NOMO-1 (cell line): Measurements from ENCODE around the gene SLC24A4.
A peak's percentile ranks its signal among the peaks of the same experiment; 100 is the strongest.

ENCODE experiments used
- DNase-seq, 2 experiments: peaks; one replicate each; lab custom pipeline; 2025; ENCODE audit not compliant: unreplicated experiment in 2 of 2; lab: John Stamatoyannopoulos, UW

Gene SLC24A4

DNA sequence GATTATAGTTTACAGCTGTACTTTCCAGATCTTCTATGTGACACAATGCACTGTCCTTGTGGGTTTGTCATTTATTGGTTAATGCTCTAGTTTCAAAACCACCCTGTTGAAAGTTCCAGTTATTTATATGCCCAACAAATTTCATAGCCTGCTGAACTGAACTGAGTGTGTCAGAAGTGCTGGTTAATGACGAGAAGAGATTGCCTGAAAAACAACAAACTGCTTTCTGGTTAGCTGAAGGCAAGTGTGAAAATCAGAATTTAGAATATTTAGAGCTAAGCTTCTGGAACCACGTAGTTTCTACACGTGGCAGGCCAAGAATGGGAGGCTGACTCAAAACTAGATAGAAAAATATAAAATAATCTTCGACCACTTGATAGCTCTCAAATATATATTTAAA, 171.5 kb downstream of the SLC24A4 start:
- peak; percentile 51 to 86 for DNase-seq

DNA sequence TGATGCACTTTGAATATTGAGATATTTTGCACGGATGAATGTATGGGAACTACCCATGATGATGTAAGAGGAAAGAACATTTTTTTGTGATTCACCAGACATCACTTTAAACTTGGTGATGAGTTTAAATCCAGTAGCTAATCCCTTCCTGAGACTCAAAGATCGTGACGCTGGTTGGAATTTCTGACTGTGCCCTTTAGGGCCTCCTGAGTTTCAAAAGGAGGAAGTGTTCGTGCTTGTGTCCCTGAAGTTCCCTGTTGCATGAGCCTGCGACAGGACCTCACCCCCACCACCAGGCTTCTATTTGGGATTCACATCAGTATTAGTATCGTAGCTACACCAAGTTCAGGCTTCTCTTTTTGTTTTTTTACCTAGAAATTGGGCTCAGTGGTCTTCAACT, 172.1 kb downstream of the SLC24A4 start:
- peak; percentile 42 to 56 for DNase-seq

DNA sequence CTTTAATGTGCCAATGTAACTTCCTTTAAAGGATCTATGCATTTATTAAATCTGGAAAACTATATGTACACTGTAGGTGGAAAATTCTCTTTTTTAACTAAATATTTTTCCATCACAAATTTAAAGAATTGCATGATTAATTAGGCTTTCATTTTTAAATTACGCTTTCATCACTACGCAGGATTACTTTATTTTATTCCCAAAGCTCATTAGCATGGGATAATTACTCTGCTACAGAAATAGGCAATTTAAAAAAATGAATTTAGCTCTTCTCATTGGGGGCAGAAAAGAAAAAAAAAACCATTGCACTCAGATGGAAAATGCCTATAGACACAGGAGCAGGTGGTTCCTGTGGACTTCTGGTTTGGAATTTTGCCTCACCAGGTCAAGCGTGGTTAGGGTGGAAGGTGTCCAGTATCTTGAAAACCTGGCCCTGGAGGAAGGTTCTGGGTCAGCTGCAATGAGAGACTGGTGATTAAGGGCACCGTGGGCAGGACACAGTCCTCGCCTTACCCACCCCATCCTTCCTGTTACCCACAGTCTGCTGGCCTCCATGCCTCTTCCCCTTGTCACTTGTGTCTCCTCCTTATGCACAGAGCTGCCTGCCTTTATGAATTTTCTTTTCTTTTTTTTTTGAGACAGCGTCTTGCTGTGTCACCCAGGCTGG, 173.4 kb downstream of the SLC24A4 start:
- DNase-seq: no peak

DNA sequence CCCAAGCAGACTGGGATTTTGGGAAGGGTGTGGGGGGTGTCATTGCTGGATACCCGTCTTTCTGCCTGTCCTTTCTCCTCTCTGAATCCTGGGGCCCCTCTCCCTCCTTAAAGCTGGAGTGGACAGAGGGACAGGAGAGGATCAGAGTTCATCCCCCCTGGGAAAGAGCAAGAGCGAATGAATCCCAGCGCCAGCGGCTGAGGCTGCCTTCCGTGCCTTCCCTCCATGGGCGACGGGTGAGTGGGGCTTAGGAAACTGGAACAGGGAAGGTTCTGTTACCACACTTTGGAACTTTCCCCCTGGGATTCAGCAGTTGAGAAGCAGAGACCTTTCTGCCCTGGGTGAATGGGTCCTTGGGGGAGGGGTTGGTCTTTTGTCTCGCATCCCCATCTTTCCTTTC, 174.4 kb downstream of the SLC24A4 start:
- no peak for DNase-seq

DNA sequence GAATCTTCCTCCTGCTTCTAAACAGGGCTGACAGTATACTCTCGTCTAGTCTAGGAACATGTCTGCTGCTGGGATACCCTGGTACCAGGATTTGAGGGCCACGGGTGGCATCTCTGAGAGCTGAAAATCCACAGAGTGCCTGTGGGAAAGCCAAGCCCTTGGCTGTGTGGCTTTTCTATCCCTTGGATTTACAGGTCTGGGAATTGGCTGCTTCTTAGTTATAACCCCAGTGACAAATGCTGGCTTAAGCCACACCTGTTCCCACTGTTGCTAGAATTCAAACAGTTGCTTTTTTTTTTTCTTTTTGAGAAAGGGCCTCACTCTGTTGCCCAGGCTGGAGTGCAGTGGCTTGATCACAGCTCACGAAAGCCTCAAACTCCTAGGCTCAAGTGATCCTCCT, 176.3 kb downstream of the SLC24A4 start:
- DNase-seq: no peak

DNA sequence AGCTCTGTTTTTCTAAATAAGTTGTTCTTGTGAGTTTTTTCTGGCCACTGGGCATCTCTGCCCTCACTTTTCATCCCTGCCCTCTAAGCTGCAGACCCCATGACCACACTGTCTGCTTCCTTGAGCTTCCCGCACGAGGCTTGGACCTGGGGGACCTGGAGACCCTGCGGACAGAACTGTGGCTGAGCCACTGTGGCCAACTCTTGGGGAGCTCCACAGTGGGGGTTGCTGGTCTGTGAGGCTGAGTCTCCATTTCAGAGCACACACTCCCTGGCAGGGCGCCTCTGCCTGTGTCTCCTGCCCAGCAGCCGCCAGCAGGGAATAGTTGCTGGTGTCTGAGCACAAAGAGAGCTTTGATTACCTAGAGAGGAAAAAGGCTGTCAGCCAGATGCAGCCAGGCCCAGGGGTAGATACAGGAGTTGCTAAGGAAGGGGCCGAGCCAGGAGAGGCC, 177.6 kb downstream of the SLC24A4 start:
- no peak for DNase-seq

DNA sequence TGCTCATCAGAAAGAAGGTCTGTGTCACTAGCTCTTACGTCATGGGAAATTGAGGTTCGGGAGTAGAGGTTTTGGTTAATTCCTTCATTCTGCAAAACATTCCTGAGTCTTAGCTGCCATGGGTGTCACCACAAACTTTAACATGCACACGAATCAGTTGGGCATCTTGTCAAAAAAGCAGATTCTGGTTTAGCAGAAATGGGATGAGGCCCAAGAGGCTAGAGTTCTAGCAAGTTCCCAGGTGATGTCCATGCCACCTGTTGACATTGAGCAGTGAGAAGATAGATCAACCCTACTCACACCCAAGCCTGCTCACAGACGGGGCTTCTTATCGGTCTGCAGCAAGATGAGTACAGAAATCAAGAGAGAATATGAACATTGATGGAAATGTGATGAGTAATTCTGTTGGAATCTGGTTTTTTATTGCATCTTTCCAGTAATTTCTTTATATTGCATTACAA, 179.0 kb downstream of the SLC24A4 start:
- DNase-seq: no peak

DNA sequence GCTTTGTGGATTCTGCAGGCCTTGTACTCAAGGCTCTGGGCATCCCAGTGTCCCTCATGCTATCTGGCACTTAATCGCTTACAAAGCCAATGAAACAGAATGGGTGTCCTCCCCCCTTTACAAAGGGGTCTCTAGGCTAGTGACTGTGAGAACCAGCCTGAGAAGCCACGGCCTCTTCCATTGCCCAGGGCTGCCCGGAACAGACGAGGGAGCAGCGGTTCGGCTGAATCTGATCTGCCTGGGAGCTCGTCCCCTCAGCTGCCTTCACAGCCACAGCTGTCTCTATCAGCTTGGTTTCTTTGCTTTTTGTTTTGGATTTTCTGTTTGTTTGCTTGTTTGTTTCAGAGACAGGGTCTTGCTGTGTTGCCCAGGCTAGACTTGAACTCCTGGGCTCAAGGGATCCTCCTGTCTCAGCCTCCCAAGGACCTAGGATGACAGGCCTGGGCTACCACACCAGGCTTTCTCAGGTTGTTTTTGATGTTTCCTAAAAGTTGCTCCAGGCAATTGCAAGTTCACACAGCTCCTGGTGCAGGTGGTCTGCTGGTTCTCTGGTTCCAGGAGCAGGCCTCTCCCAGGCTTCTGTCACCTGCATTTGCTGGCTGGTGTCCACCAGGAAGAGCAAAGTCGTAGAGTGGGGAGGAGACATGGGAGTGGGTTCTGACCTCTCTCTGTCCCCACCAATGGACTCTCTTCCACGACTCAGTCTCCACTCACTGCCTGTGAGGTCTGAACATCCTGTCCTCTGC, 179.7 kb downstream of the SLC24A4 start:
- no peak for DNase-seq

DNA sequence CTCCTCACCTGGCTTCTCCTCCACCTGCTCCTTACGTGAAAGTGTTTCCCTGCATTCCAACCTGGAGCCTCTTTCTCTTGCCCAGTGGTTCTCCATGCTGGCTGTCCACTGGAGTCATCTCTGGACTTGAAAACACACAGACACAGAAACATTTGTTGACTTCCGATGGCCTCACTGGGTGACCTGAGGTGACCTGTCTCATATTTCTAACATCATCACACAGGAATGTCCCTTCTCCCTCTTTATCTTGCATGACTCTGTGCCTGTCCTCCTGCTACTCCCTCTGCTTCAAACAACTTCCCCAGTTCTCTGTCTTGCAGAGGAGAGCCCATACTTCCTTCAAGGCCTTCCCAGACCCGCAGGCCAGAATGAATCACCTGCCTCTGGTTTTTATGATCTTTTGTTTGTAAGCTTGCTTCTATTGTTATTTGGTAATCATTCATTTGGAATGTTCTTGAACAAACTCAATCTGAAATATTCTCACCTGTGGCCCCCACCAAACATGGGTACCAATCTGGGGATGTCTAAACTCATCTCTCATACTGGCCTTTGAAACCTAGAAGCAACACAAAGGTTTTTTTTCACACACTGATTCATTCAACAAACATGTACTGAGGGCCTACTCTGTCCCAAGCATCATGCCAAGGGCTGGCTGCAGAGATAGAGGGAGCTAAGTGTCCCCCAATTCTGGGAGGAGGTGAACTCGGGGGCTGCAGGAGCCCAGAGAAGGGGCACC, 181.0 kb downstream of the SLC24A4 start:
- DNase-seq: no peak

DNA sequence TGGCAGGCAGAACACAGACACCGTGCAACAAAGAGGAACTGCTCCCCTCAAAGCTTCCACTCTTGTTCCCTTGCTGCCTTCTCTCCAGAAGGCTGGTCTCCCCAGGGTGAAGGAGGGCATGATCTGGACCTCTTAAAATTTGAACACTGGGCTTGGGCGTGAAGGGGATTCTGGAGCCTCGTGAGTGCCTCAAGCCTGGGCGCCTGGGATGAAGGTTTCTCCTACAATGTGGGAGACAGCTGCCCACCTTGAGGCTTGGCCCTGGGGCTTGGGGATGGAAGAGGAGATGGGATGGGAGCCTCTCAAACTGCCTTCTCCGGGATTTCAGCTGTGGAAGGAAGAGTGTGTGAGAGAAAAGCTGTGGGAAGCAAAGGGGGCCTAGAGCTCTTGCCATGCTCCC, 182.9 kb downstream of the SLC24A4 start:
- no peak for DNase-seq

DNA sequence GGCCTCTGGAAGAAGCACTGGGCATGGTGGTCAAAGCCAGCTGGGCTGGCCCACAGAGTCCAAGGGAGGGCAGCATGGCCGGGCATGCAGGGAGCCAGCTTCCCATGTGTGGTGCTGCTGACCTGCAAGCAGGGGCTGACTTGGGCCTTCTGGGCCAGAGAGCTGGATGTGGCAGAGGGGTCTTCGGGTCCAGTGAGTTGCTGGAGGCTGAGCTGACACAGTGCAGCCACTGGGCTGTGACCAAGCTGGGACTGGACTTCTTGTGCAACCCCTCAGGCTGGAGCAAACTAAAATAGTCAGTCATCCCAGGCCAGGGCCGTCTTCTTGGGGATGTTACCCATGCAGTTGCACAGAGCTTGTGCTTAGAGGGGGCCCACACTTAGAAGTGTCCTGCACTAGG, 183.3 kb downstream of the SLC24A4 start:
- DNase-seq: no peak

DNA sequence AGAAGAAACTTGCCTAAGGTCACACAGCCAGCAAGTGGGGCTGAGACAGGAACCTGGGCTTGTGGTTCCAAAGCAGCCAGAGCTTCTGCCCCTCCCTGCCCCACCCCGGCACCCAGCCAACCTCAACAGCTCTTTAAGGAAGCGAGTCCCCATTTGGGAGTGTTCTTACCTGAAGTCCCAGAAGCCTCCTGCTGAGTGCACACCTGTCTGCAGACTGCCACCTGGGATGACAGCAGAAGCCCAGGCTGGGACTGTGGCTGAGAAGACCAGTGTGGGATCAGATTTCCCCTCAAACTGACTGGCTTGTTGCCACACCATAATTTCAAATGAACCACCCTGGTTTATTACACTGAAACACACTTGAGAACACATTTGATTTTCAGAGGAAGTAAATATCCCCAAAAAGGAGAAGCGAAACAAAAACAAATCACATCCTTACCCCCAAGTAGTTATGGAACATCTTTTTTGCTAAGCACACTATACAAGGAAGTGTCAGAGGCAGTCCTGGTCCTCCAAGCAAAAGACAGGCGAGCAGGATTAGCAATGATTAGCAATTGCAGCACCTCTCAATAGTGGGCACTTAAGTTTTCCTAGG, 184.3 kb downstream of the SLC24A4 start:
- peak; percentile 84 to 96 for DNase-seq

DNA sequence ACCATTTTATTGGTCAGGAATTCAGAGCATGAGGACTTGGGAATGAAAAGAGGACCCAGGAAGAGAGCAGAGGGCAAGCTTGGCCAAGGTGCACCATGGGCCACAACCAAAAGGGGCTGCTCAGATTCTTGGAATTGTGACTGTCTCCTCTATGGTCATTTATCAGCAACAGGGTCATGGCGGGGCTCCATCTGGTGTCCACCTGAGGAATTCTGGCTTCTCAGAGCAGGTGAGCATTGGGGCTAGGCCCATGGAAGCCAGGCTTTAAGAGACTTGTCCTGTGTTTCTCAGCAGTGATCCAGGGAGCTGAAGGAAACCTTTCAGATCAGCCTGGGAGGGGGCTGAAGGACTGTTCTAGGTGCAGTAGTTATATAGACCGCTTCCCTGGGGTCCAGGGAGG, 188.0 kb downstream of the SLC24A4 start:
- DNase-seq: no peak

DNA sequence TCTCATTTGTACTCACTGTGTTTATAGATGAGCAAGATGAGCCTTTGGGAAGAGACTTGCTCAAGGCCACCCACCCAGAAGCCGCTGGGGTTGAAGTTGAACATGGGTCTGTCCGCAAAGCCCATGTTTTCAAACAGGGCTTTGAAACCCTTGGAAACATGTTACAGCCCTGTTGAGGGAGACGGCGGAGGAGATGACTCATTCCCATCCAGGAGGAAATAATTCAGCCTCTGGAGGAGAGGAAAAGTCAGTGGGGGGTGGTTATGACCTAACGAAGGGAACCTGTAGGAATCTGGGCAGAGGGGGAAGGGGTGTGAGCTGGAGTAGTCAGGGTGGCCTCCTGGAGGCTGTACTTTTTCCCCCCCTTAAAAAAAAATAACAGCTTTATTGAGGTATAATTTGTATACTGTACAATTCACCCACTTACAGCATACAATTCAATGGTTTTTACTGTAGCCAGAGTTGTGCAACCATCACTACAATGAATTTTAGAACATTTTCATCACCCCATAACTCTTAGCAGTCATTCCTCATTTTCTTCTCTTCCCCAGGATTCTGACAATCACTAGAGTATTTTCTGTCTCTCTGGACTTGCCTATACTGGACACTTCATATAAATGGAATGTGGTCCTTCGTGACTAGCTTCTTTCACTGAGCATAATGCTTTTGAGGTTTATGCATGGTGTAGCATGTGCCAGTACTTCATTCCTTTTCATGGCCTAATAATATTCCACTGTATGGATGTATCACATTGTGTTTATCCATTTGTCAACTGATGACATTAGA, 188.7 kb downstream of the SLC24A4 start:
- DNase-seq: no peak

DNA sequence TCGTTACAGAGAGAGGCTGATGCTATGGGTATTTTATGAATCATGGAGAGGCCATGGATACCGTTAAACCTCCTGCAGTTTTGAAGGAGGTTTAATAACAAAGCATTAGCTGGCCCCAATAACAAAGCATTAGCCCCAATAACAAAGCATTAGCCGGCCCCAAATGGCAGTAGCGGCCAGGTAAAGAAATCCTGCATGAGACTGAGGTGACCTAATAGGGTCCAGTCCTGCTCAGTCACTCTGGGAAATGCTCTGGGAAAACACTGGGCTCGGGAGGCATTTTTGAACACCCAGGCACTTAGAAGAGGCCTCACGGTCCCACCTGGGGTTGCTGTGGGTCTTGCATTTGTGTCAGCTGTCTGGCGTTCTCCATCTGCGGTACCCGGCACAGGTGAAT, 189.8 kb downstream of the SLC24A4 start:
- no peak for DNase-seq

DNA sequence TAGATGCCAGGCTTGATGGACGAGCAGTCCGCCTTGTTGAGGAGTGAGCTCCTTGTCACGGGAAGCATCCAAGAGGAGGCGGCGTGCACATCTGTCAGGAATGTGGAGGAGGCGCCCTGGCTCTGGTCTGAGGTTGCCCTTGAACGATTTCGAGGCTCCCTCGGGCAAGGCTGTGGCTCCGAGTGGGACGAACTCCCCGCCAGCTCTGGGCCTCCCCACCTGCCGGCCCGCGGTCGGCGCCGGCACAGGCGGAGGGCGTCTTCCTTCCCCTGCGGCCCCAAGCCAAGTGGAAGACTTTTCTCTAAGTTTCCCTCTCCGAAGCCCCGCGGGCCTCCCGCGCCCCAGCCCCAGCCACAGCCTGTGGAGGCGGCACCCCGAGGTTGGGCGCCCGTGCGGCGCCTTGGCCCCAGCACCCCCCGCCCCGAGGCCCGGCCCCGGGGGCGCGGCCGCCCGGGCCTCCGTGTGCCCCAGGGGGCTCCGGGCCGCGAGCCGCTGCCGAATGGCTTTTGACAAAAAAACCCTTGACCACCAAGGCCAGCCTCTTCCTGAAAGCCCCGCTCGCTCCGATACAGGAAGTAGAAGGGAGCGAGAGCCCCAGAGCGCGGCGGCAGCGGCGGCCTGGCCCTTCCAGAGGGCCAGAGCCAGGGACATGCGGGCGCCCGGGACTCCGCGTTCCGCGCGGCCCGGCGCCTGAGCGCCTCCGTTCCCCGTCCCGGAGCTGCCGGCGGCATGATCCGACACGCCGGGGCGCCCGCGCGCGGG, 190.4 kb downstream of the SLC24A4 start, which contains the start of gene RIN3:
Gene RIN3 (plus strand): TSS at position 578 of the 762 bp plus-strand sequence. CDS start 152 bp downstream, at position 730.
- DNase-seq: peak; percentile 31 to 63

DNA sequence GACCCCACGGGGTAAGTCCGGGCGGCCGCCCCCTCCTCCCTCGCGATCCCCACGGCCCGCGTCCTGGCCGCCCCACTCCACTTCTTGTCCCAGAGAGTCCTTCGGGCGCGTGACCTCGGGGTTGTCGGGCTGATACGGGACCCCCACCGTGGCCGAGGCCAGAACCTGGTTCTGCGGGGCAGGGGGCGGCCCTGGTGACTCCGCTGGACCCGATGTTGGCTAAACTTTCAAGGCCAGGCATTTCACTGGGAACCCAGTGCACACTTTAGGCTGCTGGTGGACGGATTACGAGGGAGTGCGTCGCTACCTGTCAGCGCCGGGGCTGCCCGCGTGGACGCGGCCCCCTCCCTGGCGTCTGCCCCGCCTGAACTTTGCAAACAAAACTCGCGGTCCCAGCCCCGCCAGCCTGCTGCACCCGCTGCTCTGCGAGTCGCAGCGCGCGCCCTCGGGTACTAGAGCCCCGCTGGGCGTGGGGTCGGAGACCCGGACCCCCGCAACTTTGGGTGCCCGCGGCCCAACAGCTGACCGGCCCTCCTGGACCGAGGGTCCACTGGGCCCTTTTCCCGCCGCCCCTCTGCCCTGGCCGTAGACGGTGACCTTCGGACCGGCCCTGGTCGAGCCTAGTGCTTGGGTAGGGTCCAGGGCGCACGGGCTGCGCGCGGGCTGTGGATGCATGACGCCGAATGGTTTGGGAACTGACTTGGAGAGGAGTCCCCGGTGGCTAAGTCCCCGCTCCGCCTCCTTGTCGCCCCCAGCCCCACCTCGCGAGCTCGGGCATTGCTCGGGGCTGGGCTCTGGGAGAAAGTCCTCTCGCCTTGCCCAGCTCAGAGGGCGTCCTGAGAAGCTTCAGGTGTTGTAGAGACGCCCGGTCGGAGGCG, 191.2 kb downstream of the SLC24A4 start:
- DNase-seq: no peak

DNA sequence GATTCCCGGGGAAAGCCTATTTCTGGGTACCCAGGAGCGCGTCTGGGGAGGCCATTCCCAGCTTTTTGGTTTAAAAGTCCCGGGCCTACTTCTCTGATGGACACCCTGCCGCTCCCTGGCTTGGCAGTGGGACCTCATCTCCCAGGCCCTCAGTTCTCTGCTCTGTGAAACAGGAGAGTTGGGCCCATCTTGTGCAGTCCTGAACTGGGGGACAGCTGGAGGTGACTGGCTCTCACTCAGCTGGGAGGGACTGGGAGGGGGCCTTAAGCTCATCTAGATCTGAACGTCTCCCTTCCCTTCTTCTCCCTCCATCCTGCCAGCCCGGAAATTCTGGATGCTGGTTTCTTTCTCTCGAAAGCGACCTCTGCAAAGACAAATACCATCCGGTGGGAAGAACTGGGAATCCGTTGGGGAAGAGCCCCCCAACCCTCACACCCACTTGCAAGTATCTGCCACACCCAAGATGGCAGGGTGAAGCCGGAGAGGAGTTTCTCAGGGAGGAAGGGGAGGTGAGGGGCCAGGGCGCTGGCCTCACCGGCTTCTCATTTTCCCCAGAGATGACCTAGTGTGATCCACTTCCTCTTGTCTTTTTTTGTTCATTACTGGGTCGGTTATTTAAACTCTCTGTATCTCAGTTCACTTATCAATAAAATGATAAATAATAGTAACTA, 192.0 kb downstream of the SLC24A4 start:
- DNase-seq: no peak
